SK-N-MC (cell line): ENCODE results near the gene CLDND2.

Experiments used
- DNase-seq: peaks from one replicate; pipeline ENCODE4 v3.0.0-alpha.2; 2011; ENCODE audit warnings: low read depth, low spot score
- H3K27ac ChIP-seq: fragments of 200-600 bp; sonication (generic); 2 replicates; pipeline ENCODE4 v1.5.1; 2016; ENCODE audit warnings: mixed run types
- H3K36me3 ChIP-seq: fragments of 200-600 bp; sonication (generic); 2 replicates; pipeline ENCODE4 v1.6.1; 2017; ENCODE audit warnings: antibody characterized with exemption, low read length, mixed read lengths; ENCODE audit not compliant: insufficient read depth
- H3K4me3 ChIP-seq: fragments of 200-600 bp; sonication (generic); 2 replicates; pipeline ENCODE4 v1.5.1; 2016
- H3K9ac ChIP-seq: fragments of 200-600 bp; sonication (generic); 2 replicates; pipeline ENCODE4 v1.8.0; 2017; ENCODE audit warnings: mixed run types, mixed read lengths; ENCODE audit not compliant: insufficient read length
- H3K9me3 ChIP-seq: fragments of 200-600 bp; sonication (generic); 2 replicates; pipeline ENCODE4 v1.6.1; 2017; ENCODE audit warnings: low read depth, mild to moderate bottlenecking, antibody characterized with exemption, low read length, moderate library complexity, mixed read lengths
- EZH2 ChIP-seq: fragments of 200-600 bp; sonication (generic); IDR thresholded peaks from one replicate; pipeline ENCODE4 v1.6.1; 2017; ENCODE audit warnings: antibody characterized with exemption
- FOXP2 ChIP-seq: optimal IDR thresholded peaks from 2 replicates; pipeline ENCODE3; 2011; ENCODE audit warnings: mild to moderate bottlenecking, moderate library complexity; ENCODE audit not compliant: insufficient read depth; ENCODE audit errors: extremely low read length, control extremely low read depth
- POLR2AphosphoS5 ChIP-seq: IDR thresholded peaks from 2 replicates; pipeline ENCODE4 v1.6.1; 2012; ENCODE audit warnings: mild to moderate bottlenecking, low read depth, low read length, borderline replicate concordance

Gene CLDND2

GRCh38 chr19:51339687-51340656 lies 28.8 kb downstream of the CLDND2 start:
- no peak overlapping the region for H3K27ac ChIP-seq
- H3K9me3 ChIP-seq: no peaks in the 10 kb centered on the region
- peak; percentile 60 for DNase-seq
- H3K4me3 ChIP-seq: peak overlapping the region; percentile 84
- TF ChIP-seq POLR2AphosphoS5 (peak; percentile 27; the same call in 1 of the 2 replicates), FOXP2 (no peak)
- H3K36me3 ChIP-seq: no peaks in the 10 kb centered on the region
- H3K9ac ChIP-seq: no peak overlapping the region

GRCh38 chr19:51339313-51339686 lies 29.5 kb downstream of the CLDND2 start:
- TF ChIP-seq POLR2AphosphoS5: no peak
- TF ChIP-seq EZH2: no peak
- TF ChIP-seq FOXP2: no peak
- Histone ChIP-seq H3K4me3 (peak overlapping the region; percentile 84), H3K9ac (no peak overlapping the region), H3K27ac (no peak overlapping the region), H3K36me3 (no peaks in the 10 kb centered on the region), H3K9me3 (no peaks in the 10 kb centered on the region)
- DNase-seq: no peak

- TF ChIP-seq POLR2AphosphoS5: no peak
- no peak for TF ChIP-seq EZH2
- no peak for TF ChIP-seq FOXP2
- H3K27ac ChIP-seq: no peak overlapping the region
- H3K36me3 ChIP-seq: no peaks in the 10 kb centered on the region
- no peak overlapping the region for H3K9ac ChIP-seq
- H3K4me3 ChIP-seq: peak overlapping the region; percentile 84
- DNase-seq: no peak
- H3K9me3 ChIP-seq: no peaks in the 10 kb centered on the region
Measured at GRCh38 chr19:51338563-51339312, 30.1 kb downstream of the CLDND2 start.

- Histone ChIP-seq H3K4me3 (no peak overlapping the region), H3K9ac (no peak overlapping the region), H3K36me3 (no peaks in the 10 kb centered on the region), H3K27ac (no peak overlapping the region), H3K9me3 (no peaks in the 10 kb centered on the region)
- TF ChIP-seq EZH2 (no peak), FOXP2 (no peak), POLR2AphosphoS5 (no peak)
- DNase-seq: no peak
Measured at GRCh38 chr19:51337861-51338562, 30.8 kb downstream of the CLDND2 start.

GRCh38 chr19:51337141-51337860 lies 31.5 kb downstream of the CLDND2 start:
- Histone ChIP-seq H3K9me3 (no peaks in the 10 kb centered on the region), H3K9ac (no peak overlapping the region), H3K4me3 (no peak overlapping the region), H3K36me3 (no peaks in the 10 kb centered on the region), H3K27ac (no peak overlapping the region)
- DNase-seq: no peak
- TF ChIP-seq EZH2: no peak

GRCh38 chr19:51333836-51334460 lies 34.9 kb downstream of the CLDND2 start:
- Histone ChIP-seq H3K4me3 (no peak overlapping the region), H3K9me3 (no peaks in the 10 kb centered on the region), H3K27ac (no peak overlapping the region), H3K9ac (no peak overlapping the region), H3K36me3 (no peaks in the 10 kb centered on the region)
- no peak for TF ChIP-seq POLR2AphosphoS5
- TF ChIP-seq EZH2: no peak
- TF ChIP-seq FOXP2: no peak
- DNase-seq: no peak

- TF ChIP-seq FOXP2 (no peak), POLR2AphosphoS5 (no peak), EZH2 (no peak)
- no peak for DNase-seq
- Histone ChIP-seq H3K9me3 (no peaks in the 10 kb centered on the region), H3K27ac (no peak overlapping the region), H3K36me3 (no peaks in the 10 kb centered on the region), H3K4me3 (no peak overlapping the region), H3K9ac (no peak overlapping the region)
Measured at GRCh38 chr19:51331716-51332115, 37.1 kb downstream of the CLDND2 start.

- no peak overlapping the region for H3K4me3 ChIP-seq
- H3K27ac ChIP-seq: no peak overlapping the region
- H3K36me3 ChIP-seq: no peaks in the 10 kb centered on the region
- no peaks in the 10 kb centered on the region for H3K9me3 ChIP-seq
- no peak for DNase-seq
- no peak for TF ChIP-seq FOXP2
- TF ChIP-seq POLR2AphosphoS5: no peak
- TF ChIP-seq EZH2: no peak
- no peak overlapping the region for H3K9ac ChIP-seq
Measured at GRCh38 chr19:51331193-51331592, 37.6 kb downstream of the CLDND2 start.
